Activated CD4-positive, CD25-positive, alpha-beta regulatory T cell treated with anti-CD3 and anti-CD28 coated beads, Interleukin-2, amount 50 U/mL, for 24 hours (primary cell): ENCODE results near the gene ALKBH7.
A peak's percentile ranks its signal among the peaks of the same experiment; 100 is the strongest.
"Not testable (repeated sequence)": the region's sequence is repeated elsewhere in the genome, so short reads cannot be mapped to it uniquely, and the experiment has no call there.

Source experiments
- ATAC-seq, 2 donors: fragments of 150-1000 bp; cut with Tn5 transposase; one replicate each; pipeline ENCODE4 v1.10.0; 2021; ENCODE audit warnings: mild to moderate bottlenecking in 1 of 2, moderate library complexity in 1 of 2

ALKBH7 gene, protein sequence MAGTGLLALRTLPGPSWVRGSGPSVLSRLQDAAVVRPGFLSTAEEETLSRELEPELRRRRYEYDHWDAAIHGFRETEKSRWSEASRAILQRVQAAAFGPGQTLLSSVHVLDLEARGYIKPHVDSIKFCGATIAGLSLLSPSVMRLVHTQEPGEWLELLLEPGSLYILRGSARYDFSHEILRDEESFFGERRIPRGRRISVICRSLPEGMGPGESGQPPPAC

DNA sequence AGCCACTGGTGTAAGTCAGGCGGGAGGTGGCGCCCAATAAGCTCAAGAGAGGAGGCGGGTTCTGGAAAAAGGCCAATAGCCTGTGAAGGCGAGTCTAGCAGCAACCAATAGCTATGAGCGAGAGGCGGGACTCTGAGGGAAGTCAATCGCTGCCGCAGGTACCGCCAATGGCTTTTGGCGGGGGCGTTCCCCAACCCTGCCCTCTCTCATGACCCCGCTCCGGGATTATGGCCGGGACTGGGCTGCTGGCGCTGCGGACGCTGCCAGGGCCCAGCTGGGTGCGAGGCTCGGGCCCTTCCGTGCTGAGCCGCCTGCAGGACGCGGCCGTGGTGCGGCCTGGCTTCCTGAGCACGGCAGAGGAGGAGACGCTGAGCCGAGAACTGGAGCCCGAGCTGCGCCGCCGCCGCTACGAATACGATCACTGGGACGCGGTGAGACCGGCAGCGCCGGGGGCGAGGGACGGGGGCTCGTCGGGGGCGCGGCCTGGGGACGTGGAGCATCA is at the start of gene ALKBH7:
Gene ALKBH7 (plus strand): TSS at position 201 of the 502 bp plus-strand sequence. CDS start 27 bp downstream, at position 228.
- peak; percentile 84 to 87 for ATAC-seq

DNA sequence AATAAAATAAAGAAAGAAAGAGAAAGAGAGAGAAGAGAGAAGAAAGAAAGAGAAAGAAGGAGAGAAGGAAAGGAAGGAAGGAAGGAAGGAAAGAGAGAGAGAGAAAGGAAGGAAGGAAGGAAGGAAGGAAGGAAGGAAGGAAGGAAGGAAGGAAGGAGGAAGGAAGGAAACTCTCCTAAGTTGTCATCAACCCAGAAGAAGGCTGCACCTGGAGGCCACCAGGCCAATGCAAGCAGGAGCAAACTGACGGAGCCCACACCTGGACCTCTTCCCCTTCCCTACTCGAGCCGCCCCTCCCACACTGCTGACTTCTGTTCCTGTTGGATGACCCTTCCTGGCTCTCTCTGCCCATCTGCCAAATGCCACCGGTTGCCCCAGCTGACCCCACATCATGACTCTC is 47.8 kb upstream of the ALKBH7 start:
- no peak for ATAC-seq

DNA sequence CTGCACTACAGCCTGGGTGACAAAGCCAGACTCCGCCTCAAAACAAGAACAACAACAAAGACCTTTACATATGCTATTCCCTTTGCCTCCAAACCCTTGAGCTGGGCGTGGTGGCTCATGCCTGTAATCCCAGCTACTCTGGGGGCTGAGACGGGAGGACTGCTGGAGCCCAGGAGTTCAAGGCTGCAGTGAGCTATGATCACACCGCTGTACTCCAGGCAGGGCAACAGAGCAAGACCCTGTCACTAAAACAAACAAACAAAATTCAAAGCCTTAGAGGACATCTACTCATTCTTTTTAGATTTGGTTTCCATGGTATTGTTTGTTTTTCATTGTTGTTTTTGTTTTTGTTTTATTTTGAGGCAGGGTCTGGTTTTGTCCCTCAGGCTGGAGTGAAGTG is 47.0 kb upstream of the ALKBH7 start:
- ATAC-seq = no peak

DNA sequence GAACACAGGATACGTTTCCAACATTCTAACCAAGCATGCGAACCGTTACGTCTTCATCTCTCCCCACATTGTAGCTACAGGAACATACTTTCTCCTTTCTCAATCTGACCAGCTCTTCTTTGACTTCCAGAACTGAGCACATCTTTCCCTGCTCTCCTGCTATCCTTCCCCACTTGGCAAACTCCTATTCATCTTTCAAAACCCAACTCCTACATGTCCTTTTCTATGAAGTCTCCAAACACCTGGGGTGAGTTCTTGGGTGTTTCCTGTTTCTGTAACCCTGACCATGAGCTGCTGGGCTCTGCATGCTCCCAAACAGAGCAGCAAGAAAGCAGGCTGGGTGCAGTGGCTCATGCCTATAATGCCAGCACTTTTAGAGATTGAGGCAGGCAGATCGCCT is 45.8 kb upstream of the ALKBH7 start:
- no peak for ATAC-seq

DNA sequence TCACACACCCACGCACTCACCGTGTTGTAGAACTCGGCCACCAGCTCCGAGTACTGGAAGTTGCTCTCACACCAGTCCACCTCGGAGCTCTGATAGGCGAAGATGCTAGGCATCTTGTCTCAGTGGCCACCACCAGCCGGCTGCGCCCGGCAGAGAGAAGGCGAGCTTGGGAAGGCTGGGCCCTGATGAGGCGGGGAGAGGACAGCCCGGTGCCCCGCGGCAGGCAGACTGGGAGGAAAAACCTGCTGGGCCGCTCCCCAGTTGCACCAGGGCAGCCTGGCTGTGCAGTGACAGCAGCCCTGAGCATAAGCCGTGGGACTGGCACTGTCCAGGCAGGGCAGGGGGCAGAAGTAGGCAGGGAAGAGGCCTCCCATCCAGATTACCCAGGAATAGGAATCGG is 39.2 kb upstream of the ALKBH7 start, which contains the start of gene ACER1:
Gene ACER1 (minus strand): TSS at position 174 of the 400 bp plus-strand sequence. CDS start 61 bp downstream, at position 113.
- no peak for ATAC-seq

DNA sequence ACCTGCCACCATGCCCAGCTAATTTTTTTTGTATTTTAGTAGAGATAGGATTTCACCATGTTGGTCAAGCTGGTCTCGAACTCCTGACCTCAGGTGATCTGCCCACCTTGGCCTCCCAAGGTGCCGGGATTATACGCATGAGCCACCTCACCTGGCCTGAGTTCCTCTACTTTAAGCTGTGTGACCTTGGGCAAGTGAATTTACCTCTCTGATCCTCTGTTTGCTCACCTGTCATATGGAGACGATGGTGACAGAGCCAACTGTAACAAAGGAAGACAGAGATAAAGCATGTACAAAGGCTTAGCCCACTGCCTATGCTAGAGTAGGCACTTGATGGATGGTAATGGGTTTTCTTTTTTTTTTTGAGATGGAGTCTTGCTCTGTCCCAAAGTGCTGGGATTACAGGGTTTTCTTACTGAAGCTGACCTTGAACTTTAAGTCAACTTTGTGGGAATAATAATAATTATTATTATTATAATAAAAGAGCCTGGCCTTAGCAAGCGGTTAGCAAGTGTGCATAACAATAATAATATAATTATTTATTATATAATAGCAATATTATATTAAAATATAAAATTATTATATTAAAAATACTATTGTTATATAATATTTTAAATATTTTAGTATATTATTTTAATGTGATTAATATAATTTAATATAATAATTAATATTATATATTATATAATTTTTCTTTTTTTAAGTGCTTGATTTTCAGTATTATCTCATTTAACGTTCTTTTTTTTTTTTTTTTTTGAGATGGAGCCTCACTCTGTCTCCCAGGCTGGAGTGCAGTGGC is 37.9 kb upstream of the ALKBH7 start:
- no peak for ATAC-seq

DNA sequence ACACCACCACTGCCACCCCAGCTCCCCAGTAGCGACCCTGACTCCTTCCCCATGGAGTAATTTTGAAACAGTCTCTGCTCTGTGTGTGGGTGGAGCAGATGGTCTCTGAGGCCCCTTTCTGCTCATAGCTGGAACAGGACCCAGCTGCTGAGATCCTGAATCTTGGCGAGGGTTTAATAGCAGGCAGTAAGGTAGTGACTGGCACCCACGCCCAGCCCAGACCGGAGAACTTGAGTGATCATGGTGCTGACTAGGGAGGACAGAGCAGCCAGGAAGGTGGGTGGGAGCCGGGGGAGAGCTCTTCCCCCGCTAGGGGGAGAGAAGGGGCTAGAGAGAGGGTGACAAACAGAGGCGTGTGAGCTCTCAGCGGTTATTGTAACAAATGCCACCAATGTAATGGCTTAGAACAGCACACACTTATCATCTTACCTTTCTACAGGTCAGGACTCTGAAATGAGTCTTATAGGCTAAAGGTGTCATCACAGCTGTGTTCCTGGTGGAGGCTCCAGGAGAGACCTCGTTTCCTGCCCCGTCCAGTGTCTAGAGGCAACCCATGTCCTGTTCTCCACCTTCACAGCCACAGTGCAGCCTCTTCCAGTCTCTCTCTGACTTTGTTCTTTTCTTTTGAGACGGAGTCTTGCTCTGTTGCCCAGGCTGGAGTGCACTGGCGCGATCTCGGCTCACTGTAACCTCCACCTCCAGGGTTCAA is 31.9 kb upstream of the ALKBH7 start:
- ATAC-seq = no peak

DNA sequence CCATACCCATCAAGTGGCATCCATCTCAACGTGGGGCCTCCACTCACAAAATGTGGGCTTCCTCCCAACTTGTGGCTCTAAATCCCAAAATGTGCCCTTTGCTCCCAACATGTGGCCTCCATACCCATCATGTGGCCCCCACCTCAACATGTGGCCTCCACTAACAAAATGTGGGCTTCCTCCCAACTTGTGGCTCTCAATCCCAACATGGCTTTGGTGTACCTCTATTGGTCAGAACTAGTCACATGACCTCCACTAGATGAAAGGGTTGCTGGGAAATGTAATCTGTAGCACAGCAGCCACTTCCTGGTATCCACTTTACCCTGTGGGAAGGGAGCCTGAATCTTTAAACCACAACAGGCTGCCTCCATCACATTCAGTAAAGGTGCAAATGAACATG is 29.1 kb upstream of the ALKBH7 start:
- ATAC-seq = no peak

DNA sequence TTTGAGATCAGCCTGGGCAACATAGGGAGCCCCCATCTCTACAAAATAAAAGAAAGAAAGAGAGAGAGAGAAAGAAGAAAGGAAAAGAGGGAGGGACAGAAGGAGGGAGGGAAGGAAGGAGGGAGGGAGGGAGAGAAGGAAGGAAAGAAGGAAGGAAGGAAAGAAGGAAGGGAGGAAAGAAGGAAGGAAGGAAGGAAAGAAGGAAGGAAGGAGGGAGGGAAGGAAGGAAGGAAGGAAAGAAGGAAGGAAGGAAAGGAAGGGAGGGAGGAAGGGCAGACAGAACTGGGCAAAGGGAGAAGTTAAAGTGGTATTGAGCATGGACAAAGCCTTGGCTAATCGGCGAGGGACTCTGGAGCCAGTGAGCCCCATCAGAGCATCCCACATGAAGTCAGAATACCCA is 23.3 kb upstream of the ALKBH7 start:
- not testable (repeated sequence) for ATAC-seq

DNA sequence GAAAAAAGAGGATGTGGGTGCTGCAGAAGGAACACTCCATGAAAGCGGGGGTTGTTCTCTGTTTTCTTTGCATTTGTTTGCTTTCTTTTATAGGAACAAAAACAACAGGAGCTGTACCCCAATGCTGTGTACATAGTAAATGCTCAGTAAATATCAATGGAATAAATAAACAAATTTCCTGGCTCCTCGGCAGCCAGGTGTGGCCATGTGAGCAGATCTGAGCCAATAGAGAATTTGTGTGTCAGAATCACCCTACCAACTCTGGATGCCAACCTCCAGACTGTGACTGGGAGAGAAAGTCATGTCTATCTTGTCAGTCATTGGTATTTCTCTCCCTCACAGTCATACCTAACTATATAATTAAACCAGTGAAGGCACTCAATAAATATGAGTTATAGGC is 21.9 kb upstream of the ALKBH7 start:
- no peak for ATAC-seq

DNA sequence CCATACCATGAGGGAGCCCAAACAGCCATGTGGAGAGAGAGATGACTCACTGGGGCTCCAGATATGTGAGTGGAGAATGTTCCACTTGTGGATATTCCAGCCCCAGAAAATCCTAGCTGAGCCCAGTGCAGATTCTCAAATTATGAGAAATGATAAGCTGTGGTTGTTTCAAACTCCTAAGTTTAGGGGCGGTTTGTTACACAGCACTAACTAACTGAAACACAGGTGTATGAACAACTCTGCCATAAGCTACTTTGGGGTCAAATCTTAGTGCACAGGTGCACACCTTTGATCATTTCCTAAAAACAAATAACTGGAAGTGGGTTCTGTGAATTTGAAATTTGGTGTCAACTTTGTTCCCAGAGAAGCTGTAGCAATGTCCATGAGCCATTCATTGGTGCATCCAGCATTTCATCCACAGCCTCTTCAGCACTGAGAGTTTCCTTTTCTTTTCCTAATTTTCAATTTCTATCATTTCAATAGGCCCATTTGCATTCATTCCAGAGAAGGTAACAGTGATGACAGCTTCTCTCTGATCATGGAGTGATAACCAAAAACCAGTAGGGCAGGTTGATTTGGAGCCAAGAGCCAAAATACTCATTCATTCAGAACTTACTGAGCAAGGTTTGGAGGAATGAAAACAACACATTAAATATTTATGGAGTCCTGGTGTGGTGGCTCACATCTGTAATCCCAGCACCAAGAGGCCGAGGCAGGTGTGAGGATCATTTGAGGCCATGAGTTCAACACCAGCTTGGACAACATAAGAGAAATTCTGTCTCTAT is 20.0 kb upstream of the ALKBH7 start:
- no peak for ATAC-seq

DNA sequence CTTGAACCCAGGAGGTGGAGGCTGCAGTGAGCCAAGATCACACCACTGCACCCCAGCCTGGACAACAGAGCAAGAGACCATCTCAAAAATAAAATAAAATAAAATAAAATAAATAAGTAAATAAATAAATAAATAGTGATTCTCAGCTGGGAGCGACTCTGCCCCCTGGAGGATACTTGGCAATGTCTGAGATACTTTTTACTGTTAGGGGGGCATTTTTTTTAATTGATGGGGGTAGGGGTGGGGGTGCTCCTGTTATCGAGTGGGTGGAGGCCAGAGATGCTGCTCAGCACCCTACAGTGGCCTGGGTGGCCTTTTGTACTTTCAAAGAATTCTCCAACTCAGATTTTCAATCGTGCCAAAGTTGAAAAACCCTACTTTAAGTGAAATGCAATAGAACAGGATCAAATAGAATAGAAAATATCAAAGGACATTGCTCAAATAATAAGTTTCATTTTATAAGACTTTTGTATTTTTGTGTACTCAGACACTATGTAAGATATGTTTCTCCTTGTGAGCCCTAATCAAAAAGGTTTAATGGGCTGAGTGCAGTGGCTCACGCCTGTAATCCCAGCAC is 18.4 kb upstream of the ALKBH7 start:
- no peak for ATAC-seq

DNA sequence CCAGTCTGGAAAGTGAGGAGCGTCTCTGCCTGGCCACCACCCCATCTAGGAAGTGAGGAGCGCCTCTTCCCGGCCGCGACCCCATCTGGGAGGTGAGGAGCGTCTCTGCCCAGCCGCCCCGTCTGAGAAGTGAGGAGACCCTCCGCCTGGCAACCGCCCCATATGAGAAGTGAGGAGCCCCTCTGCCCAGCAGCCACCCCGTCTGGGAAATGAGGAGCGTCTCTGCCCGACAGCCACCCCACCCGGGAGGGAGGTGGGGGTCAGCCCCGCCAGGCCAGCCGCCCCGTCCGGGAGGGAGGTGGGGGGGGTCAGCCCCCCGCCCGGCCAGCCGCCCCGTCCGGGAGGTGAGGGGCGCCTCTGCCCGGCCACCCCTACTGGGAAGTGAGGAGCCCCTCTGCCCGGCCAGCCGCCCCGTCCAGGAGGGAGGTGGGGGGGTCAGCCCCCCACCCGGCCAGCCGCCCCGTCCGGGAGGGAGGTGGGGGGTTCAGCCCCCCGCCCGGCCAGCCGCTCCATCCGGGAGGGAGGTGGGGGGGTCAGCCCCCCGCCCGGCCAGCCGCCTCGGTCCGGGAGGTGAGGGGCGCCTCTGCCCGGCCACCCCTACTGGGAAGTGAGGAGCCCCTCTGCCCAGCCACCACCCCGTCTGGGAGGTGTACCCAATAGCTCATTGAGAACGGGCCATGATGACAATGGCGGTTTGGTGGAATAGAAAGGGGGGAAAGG is 17.1 kb upstream of the ALKBH7 start:
- ATAC-seq = not testable (repeated sequence)

DNA sequence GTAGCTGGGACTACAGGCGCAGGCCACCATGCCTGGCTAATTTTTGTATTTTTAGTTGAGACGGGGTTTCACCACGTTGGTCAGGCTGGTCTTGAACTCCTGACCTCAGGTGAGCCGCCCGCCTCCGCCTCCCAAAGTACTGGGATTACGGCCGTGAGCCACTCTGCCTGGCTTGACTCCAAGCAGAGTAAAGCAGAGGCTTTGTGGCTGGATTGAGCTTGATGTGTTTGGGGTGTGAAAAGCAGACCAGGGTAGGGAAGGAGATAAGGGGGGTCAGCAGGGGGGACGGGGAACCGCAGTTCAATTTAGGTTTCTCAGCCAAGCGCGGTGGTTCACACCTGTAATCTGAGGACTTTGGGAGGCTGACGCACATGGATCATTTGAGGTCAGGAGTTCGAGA is 15.4 kb upstream of the ALKBH7 start:
- ATAC-seq = no peak

DNA sequence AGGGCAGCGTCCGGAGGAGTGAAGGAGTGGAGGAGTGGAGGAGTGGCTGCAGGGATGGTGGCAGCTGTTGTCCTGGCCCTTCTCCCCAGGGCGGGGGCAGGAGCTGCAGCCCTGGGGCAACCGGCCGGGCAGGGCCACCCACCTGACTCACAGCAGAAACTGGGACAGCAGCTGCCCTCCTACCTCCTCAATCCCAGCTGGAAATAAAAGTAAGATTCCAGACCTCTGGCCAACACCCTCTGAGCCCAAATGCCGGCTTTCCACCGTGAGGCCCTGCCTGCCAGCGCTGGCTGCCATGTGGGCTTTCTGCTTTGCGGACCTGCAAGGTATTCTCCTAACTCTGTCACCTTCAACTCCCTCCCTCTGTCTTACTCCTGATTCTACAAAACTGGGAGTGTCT is 14.6 kb upstream of the ALKBH7 start:
- ATAC-seq = no peak

DNA sequence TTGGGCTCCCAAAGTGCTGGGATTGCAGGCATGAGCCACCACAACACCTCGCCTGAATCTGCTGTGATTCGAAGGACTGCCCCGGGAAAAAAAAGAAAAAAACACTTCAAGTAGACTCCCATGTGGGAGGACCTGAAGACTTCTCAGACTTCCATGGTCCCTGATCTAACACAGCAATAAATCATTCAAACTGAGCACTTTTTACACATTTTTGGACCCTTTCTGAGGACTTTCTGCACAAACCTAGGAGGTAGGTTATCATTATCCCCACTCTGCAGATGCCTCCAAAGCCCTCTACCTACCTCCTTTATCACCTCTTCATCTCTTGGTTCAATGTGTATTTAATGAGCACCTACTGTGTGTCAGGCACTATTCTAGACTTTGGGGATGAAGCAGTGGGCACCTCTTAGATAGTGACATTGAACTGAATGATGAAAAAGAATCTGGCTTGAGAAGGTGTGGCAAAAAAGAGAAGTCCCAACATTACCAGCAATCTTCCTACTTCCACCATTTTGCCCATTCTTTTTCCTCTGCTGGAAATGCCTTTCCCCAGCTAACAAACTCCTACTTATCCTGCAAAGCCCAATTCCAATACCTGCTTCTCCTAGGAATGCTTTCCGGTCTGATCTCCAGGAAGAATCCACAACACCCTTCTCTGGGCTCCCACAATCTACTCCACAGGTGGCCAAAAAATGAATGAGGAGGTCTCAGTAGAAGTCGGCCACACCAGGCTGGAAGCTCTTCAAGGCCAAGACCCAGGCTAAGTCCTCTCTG is 12.8 kb upstream of the ALKBH7 start:
- no peak for ATAC-seq

DNA sequence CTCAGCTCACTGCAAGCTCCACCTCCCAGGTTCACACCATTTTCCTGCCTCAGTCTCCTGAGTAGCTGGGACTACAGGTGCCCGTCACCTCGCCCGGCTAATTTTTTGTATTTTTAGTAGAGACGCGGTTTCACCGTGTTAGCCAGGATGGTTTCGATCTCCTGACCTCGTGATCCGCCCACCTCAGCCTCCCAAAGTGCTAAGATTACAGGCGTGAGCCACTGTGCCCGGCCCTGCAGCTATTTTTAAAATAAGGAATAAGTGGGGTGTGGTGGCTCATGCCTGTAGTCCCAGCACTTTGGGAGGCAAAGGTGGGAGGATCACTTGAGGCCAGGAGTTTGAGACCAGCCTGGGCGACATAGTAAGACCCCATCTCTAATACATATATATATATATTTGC is 12.1 kb upstream of the ALKBH7 start:
- ATAC-seq = not testable (repeated sequence)

DNA sequence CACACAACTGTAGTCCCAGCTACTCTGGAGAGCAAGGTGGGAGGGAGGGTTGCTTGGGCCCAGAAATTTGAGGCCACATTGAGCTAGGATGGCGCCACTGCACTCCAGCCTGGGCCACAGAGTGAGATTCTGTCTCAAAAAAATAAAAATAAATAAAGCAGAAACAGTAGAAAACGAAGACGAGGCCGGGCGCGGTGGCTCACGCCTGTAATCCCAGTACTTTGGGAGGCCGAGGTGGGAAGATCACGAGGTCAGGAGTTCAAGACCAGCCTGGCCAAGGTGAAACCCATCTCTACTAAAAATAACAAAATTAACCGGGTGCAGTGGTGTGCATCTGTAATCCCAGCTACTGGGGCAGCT is 11.8 kb upstream of the ALKBH7 start:
- not testable (repeated sequence) for ATAC-seq

DNA sequence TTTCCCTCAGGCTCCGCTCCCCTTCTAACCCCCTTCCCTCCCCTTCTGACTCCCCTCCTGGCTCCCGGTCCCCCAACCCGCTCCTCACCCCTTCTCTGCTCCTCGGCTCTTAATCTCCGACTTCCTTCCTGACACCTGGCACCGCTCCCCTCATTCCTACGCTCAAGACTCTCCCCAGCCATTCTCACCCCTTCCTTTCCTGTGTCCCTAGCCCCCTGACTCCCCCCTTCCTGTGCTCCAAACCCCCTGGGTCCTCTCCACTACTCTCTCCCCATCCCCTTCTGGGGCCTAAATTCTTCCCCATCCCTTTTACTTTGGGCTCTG is 10.6 kb upstream of the ALKBH7 start:
- peak in 1 of 2 donors; percentile 4 for ATAC-seq

DNA sequence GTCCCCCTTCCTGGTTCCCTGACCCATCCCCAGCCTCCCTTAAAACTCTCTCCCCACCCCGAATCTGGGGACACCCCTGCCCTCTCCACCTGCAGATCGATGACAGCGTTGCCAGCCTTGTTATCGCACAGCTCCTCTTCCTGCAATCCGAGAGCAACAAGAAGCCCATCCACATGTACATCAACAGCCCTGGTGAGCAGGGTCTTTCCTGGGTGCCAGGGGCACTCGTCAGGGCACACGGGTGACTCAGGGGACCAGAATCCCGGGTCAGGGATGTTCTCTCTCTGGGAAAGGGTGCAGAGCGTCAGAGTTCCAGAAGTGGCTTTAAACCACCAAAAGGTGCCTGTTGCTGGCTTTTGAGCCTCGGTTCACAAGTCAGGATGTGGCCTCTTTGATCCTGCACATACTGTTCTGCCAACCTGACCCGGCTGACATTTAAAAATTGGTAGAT is 10.2 kb upstream of the ALKBH7 start:
- ATAC-seq = no peak

DNA sequence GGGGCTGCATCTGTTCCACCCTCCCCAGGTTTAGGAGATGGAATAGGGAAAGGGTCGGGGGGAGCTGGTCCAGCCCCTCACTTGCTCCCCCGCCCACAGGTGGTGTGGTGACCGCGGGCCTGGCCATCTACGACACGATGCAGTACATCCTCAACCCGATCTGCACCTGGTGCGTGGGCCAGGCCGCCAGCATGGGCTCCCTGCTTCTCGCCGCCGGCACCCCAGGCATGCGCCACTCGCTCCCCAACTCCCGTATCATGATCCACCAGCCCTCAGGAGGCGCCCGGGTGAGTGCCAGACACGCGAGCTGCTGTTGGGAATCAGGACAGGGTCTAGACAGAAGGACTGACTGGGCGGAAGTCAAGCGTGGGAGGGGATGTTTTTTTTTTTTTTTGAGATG is 8.2 kb upstream of the ALKBH7 start:
- no peak for ATAC-seq
